HG03457 (cell line): ENCODE results near the gene ETV4.

Experiments used
- ATAC-seq: cut with Tn5 transposase; IDR thresholded peaks from one replicate; pipeline ENCODE4 v1.9.1; 2021; ENCODE audit warnings: moderate number of reproducible peaks; ENCODE audit not compliant: unreplicated experiment

Gene ETV4

DNA sequence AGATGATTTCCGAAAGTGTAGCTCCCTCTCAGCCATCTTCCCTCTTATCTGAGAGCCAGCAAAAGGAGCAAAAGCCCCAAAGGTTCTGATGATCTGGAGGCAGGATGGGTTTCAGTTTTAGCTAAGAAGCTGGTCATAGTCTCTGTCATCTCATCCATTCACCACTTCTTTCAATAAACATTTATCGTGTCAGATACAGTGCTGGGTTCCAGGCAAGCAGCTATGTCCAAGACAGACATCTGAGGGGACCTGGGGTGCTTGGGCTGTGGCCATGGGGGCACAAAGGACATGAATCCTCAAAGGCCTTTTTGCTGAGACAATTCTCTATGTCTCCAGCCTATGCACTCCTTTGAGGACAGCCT lies 1.0 kb upstream of the ETV4 start:
- ATAC-seq = no peak

DNA sequence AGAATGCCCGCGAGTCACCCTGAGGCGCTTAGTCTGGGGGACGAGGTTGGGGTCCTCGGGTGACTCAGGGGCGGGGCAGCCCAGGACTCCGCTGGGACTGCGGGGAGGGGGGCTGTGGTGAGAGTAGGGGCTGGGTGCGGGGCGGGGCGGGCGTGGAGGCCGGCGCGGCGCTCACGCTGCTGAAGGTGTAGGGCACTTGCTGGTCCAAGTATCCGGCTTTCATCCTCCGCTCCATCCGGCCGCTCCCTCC lies 832 bp downstream of the ETV4 start:
- ATAC-seq = no peak

GRCh38 chr17:43543771-43544575 lies 2.2 kb downstream of the ETV4 start:
- no peak for ATAC-seq

- no peak for ATAC-seq
Measured at GRCh38 chr17:43543300-43543699, 2.8 kb downstream of the ETV4 start.

GRCh38 chr17:43542859-43543258 lies 3.3 kb downstream of the ETV4 start:
- ATAC-seq = no peak

GRCh38 chr17:43540821-43541674 lies 5.1 kb downstream of the ETV4 start:
- ATAC-seq = no peak

DNA sequence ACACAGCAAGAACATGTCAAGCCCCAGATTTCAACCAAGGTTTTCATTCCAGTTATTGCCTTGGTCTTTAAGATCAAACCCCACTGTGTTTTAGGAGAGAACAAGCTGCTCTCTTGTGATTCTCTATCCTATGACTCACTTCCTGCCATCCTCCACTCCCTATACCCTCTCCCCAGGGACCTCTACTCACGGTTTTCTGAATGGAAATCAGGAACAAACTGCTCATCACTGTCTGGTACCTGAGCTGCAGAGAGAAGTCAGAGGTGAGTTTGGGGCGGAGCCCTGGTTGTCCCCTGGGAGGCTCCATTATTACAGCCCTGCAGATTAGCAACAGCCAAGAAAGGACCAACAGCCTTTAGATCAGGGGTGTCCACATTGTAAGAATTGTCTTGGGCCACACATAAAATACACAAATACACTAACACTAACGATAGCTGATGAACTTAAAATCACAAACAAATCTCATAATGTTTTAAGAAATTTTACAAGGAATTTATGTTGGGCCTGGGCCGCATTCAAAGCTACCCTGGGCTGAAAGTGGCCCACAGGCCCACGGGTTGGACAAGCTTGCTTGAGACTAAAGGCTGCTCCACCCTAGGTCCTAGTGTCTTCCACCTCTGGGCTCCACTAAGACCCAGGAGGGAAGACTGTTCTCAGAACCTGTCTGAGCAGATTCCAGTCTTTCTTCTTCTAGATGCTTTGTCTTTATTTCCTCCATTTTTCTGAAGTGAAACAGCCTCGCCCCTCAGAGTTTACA lies 9.7 kb downstream of the ETV4 start:
- ATAC-seq = no peak

DNA sequence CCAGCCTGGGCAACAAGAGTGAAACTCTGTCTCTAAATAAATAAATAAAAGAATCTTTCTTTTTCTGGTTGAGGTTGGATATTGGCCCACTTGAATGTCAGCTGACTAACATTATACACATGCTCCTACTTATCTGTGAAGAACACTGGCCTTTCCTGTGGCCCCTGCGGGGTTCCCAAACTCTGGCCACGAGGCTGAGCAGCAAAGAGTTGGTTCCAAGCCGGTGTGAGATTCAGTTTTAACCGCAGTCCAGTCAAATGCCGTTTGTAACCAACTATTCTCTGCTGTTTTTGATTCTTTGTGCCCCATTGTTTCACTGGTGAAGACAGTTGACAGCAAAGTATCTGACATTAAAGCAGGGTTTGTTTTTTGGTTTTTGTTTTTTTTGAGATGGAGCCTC lies 11.2 kb downstream of the ETV4 start:
- no peak for ATAC-seq

GRCh38 chr17:43533699-43534098 lies 12.4 kb downstream of the ETV4 start:
- no peak for ATAC-seq

- no peak for ATAC-seq
Measured at GRCh38 chr17:43532581-43532980, 13.6 kb downstream of the ETV4 start.

DNA sequence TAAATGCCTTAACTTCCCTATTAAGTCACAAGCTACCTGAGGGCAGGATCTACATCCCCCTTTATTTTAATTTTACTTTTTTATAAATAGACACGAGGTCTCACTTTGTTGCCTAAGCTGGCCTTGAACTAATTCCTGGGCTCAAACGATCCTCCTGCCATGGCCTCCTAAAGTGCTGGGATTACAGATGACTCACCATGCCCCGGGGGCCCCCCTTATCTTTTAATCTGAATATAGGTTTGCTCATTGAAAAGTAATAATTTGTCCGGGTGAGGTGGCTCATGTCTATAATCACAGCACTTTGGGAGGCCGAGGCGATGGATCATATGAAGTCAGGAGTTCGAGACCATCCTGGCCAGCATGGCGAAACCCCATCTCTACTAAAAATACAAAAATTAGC lies 14.2 kb downstream of the ETV4 start:
- ATAC-seq = no peak

DNA sequence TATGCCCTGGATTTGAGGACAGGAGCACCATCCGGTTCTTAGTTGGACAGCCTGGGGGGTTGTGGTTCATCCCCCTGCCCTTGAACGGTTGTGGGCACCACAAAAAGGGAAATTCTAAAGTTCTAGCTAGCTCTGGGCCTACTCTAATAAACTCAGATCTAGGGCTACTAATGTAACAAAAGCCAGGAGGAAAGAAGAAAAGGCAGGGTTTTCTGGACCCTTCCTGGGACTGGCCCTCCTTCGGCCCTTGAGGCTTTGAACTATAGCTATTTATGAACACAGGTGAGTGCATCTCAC lies 15.1 kb downstream of the ETV4 start:
- ATAC-seq = no peak

- ATAC-seq = no peak
Measured at GRCh38 chr17:43530288-43531081, 15.7 kb downstream of the ETV4 start.

- ATAC-seq = no peak
Measured at GRCh38 chr17:43529947-43530287, 16.2 kb downstream of the ETV4 start.

- ATAC-seq = no peak
Measured at GRCh38 chr17:43528988-43529814, 16.9 kb downstream of the ETV4 start.

GRCh38 chr17:43528319-43528987 lies 17.7 kb downstream of the ETV4 start:
- ATAC-seq = no peak

GRCh38 chr17:43526886-43527648 lies 19.1 kb downstream of the ETV4 start:
- no peak for ATAC-seq

DNA sequence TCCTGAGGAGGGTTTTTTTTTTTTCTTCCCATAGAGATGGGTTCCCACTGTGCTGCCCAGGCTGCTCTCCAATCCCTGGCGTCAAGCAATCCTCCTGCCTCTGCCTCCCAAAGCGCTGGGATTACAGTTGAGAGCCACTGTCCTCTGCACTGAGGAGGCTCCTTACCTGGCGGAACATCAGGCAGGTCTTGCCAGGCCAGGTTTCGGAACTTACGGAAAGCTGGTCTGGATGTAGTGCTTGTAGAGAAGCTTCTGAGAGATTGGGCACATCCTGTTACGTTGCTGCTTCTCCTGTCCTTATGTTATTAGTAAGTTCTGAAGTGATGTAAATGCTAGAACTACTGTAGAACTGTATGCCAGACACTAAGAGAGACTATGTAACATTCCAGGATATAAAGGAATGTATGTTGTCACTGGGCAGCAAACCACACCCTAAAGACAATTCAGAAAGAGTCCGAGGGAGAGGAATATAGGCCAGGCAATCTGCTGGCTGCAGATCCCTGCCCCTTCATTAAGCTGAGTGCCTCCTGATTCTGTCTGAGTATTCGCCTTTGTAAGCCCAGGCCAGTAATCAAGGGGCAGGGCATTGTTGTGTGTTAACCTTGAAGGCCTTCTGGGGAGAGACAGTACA lies 21.1 kb downstream of the ETV4 start:
- no peak for ATAC-seq

DNA sequence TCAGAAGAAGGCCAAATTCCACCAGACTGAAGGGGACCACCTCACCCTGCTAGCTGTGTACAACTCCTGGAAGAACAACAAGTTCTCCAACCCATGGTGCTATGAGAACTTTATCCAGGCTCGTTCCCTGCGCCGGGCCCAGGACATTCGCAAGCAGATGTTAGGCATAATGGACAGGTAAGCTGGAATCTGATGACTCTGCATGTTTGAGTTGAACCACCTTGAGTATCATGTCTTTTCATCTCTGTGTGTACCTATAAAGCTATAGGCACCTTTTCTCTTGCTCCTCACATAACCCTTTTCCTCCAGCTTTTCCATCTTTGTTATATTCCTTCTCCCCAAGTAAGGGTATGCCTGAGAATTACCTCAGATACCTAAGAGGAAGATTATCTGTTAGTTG lies 24.8 kb downstream of the ETV4 start:
- no peak for ATAC-seq
